Breast epithelium (tissue), 3 donors: ENCODE results near the gene FNIP2.

Experiments used
- CTCF ChIP-seq, 3 donors: fragments of 450-650 bp; IDR thresholded peaks; one replicate each; pipeline ENCODE4 v1.5.1; 2016 to 2017; ENCODE audit warnings: antibody characterized with exemption in 3 of 3, mild to moderate bottlenecking in 3 of 3, moderate library complexity in 3 of 3
- POLR2AphosphoS5 ChIP-seq, 3 donors: sonication (generic); formaldehyde crosslinking; IDR thresholded peaks; one replicate each; pipeline ENCODE4 v1.6.1; 2017; ENCODE audit warnings: antibody characterized with exemption in 3 of 3

GRCh38 chr4:158854236-158854635 lies 85.4 kb downstream of the FNIP2 start:
- TF ChIP-seq POLR2AphosphoS5 (IDR thresholded peaks at IDR 0.05) (no peak), CTCF (IDR thresholded peaks at IDR 0.05) (no peak)
